IMR-90 (cell line): ENCODE results near the gene TMEM253. TPM values are rescaled to one million over a fixed set of nuclear protein-coding genes. Genes with fewer than 3 reads are reported as not detected.

ENCODE experiments used
- ATAC-seq: fragments of 200-7000 bp; cut with Tn5 transposase; 2 replicates; pipeline ENCODE4 v1.9.1; 2020; ENCODE audit warnings: low read depth, mild to moderate bottlenecking, moderate library complexity
- BruUV-seq: library from RNA; stranded (reverse); fragments of 400-500 nt; replicated peaks from 2 replicates; lab custom pipeline; 2021; lab: Mats Ljungman, UMichigan
- CTCF ChIA-PET: fragments of 300-600 bp; formaldehyde crosslinking; extraction: SDS; loops from one replicate; lab custom pipeline; 2021; ENCODE audit warnings: antibody characterized with exemption; lab: Yijun Ruan, JAX
- POLR2A ChIA-PET: fragments of 300-600 bp; sonication (Branson Sonifier 250); formaldehyde crosslinking; loops from one replicate; lab custom pipeline; 2022; ENCODE audit warnings: antibody characterized with exemption; ENCODE audit not compliant: unreplicated experiment; lab: Charles Lee
- DNase-seq: peaks from one replicate; pipeline ENCODE4 v3.0.0; 2013
- H2AFZ ChIP-seq: replicated peaks from 2 replicates; pipeline ENCODE3; 2013; ENCODE audit warnings: low read length, mild to moderate bottlenecking; ENCODE audit not compliant: poor library complexity
- H2AK5ac ChIP-seq: 2 replicates; pipeline ENCODE4 v1.6.1; 2013; ENCODE audit warnings: low read depth, low read length, inconsistent platforms
- H2AK9ac ChIP-seq: replicated peaks from 2 replicates; pipeline ENCODE3; 2013; ENCODE audit warnings: mild to moderate bottlenecking, low read depth, low read length, moderate library complexity; ENCODE audit not compliant: poor library complexity
- H2BK120ac ChIP-seq: 2 replicates; pipeline ENCODE4 v1.6.1; 2013; ENCODE audit warnings: low read depth, low read length, inconsistent platforms
- H2BK15ac ChIP-seq: 3 replicates; pipeline ENCODE4 v1.6.1; 2013; ENCODE audit warnings: low read depth, low read length, inconsistent platforms
- H2BK20ac ChIP-seq: 2 replicates; pipeline ENCODE4 v1.6.1; 2013; ENCODE audit warnings: low read depth, mild to moderate bottlenecking, inconsistent platforms, low read length, moderate library complexity
- H2BK5ac ChIP-seq: 2 replicates; pipeline ENCODE4 v1.6.1; 2013; ENCODE audit warnings: mild to moderate bottlenecking, low read depth, low read length, inconsistent platforms; ENCODE audit not compliant: poor library complexity, severe bottlenecking
- H3K14ac ChIP-seq: replicated peaks from 2 replicates; pipeline ENCODE4 v1.6.1; 2013; ENCODE audit warnings: low read depth, low read length, inconsistent platforms
- H3K18ac ChIP-seq: 2 replicates; pipeline ENCODE4 v1.6.1; 2013; ENCODE audit warnings: low read depth, low read length, control low read depth
- H3K23ac ChIP-seq: 2 replicates; pipeline ENCODE4 v1.6.1; 2013; ENCODE audit warnings: low read depth, low read length, inconsistent platforms
- H3K27ac ChIP-seq: 2 replicates; pipeline ENCODE4 v1.5.1; 2013; ENCODE audit warnings: mild to moderate bottlenecking, control low read depth, low read length; ENCODE audit not compliant: insufficient read depth
- H3K27me3 ChIP-seq: 2 replicates; pipeline ENCODE4 v1.6.1; 2013; ENCODE audit warnings: low read length; ENCODE audit not compliant: control insufficient read depth, insufficient read depth
- H3K36me3 ChIP-seq: 2 replicates; pipeline ENCODE4 v1.6.1; 2013; ENCODE audit warnings: low read length, mixed read lengths; ENCODE audit not compliant: control insufficient read depth, insufficient read depth
- H3K4ac ChIP-seq: 2 replicates; pipeline ENCODE4 v1.6.1; 2013; ENCODE audit warnings: low read depth, low read length, inconsistent platforms
- H3K4me1 ChIP-seq: 2 replicates; pipeline ENCODE4 v1.6.1; 2013; ENCODE audit warnings: low read length, mixed read lengths; ENCODE audit not compliant: control insufficient read depth, insufficient read depth
- H3K4me2 ChIP-seq: 2 replicates; pipeline ENCODE4 v1.6.1; 2013; ENCODE audit warnings: low read depth, mild to moderate bottlenecking, control low read depth, low read length, moderate library complexity
- H3K4me3 ChIP-seq: 2 replicates; pipeline ENCODE4 v1.5.1; 2013; ENCODE audit warnings: low read depth, mild to moderate bottlenecking, control low read depth, low read length, moderate library complexity; ENCODE audit not compliant: insufficient read depth
- H3K56ac ChIP-seq: 2 replicates; pipeline ENCODE4 v1.6.1; 2013; ENCODE audit warnings: low read length, inconsistent platforms; ENCODE audit not compliant: insufficient read depth; ENCODE audit errors: extremely low read depth
- H3K79me1 ChIP-seq, 2 experiments: 2 replicates each; pipeline ENCODE4 v1.6.1; 2013; ENCODE audit warnings: low read length in 2 of 2, inconsistent platforms in 1 of 2, low read depth in 1 of 2
- H3K9ac ChIP-seq: 2 replicates; pipeline ENCODE4 v1.6.1; 2013; ENCODE audit warnings: low read depth, low read length, control low read depth
- H3K9me1 ChIP-seq: 2 replicates; pipeline ENCODE4 v1.6.1; 2013; ENCODE audit warnings: low read length, inconsistent platforms; ENCODE audit not compliant: insufficient read depth
- H3K9me3 ChIP-seq: 2 replicates; pipeline ENCODE4 v1.6.1; 2013; ENCODE audit warnings: low read length; ENCODE audit not compliant: control insufficient read depth, insufficient read depth
- H4K20me1 ChIP-seq: 2 replicates; pipeline ENCODE4 v1.6.1; 2013; ENCODE audit warnings: low read length, inconsistent platforms; ENCODE audit not compliant: insufficient read depth
- H4K5ac ChIP-seq: 2 replicates; pipeline ENCODE4 v1.6.1; 2013; ENCODE audit warnings: mild to moderate bottlenecking, low read depth, low read length, control low read depth
- H4K8ac ChIP-seq, 2 experiments: 2 replicates each; pipeline ENCODE4 v1.6.1; 2013; ENCODE audit warnings: low read depth in 2 of 2, low read length in 2 of 2, control low read depth in 1 of 2, inconsistent platforms in 1 of 2
- H4K91ac ChIP-seq: 2 replicates; pipeline ENCODE4 v1.6.1; 2013; ENCODE audit warnings: low read depth, low read length, inconsistent platforms; ENCODE audit not compliant: insufficient read depth
- BHLHE40 ChIP-seq: fragments of 150-350 bp; IDR thresholded peaks from 2 replicates; pipeline ENCODE4 v1.6.1; 2016; ENCODE audit warnings: mild to moderate bottlenecking, low read depth, low read length
- CHD1 ChIP-seq: IDR thresholded peaks from 2 replicates; pipeline ENCODE4 v1.6.1; 2012; ENCODE audit warnings: low read depth, low read length, improper control_type of control experiment
- CTCF ChIP-seq: conservative IDR thresholded peaks from 2 replicates; pipeline ENCODE4 v1.5.1; 2012; ENCODE audit warnings: mild to moderate bottlenecking, low read depth, low read length, improper control_type of control experiment
- ELK1 ChIP-seq: fragments of 150-350 bp; IDR thresholded peaks from 2 replicates; pipeline ENCODE4 v1.6.1; 2016; ENCODE audit warnings: low read depth, mild to moderate bottlenecking, low read length, moderate library complexity, borderline replicate concordance
- FOS ChIP-seq: fragments of 150-350 bp; IDR thresholded peaks from 2 replicates; pipeline ENCODE4 v1.6.1; 2016; ENCODE audit warnings: low read depth, low read length
- MAFK ChIP-seq: IDR thresholded peaks from 2 replicates; pipeline ENCODE4 v1.6.1; 2012; ENCODE audit warnings: low read depth, low read length, improper control_type of control experiment
- MXI1 ChIP-seq: IDR thresholded peaks from 2 replicates; pipeline ENCODE4 v1.6.1; 2012; ENCODE audit warnings: low read depth, mild to moderate bottlenecking, low read length, moderate library complexity, borderline replicate concordance
- NFE2L2 ChIP-seq: fragments of 150-350 bp; IDR thresholded peaks from 2 replicates; pipeline ENCODE4 v1.6.1; 2016; ENCODE audit warnings: low read depth, mild to moderate bottlenecking, low read length
- POLR2A ChIP-seq: IDR thresholded peaks from 2 replicates; pipeline ENCODE4 v1.6.1; 2012; ENCODE audit warnings: mild to moderate bottlenecking, low read depth, low read length
- RAD21 ChIP-seq: IDR thresholded peaks from 2 replicates; pipeline ENCODE4 v1.6.1; 2012; ENCODE audit warnings: low read length, improper control_type of control experiment
- SMC3 ChIP-seq: fragments of 150-350 bp; IDR thresholded peaks from 2 replicates; pipeline ENCODE4 v1.6.1; 2016; ENCODE audit warnings: low read depth, mild to moderate bottlenecking, antibody characterized with exemption, low read length, moderate library complexity
- USF2 ChIP-seq: fragments of 150-350 bp; IDR thresholded peaks from 2 replicates; pipeline ENCODE4 v1.6.1; 2017; ENCODE audit warnings: mild to moderate bottlenecking, antibody characterized with exemption, low read length, low read depth
- WGBS, 2 experiments: methylation state at CpG; one replicate each; pipeline versions ENCODE4 v1.1.5 to v1.1.7; 2013; ENCODE audit warnings: missing lambda C conversion rate in 2 of 2; ENCODE audit not compliant: insufficient read length in 1 of 2; ENCODE audit errors: extremely low coverage in 2 of 2; 5-methylcytosine and 5-hydroxymethylcytosine counted together
- dilution Hi-C: fragments of 300-500 bp; cut with HindIII; formaldehyde crosslinking; loops from one replicate; pipeline ENCODE4 v1.14.3; 2018; ENCODE audit warnings: low sequenced_read_pairs; ENCODE audit not compliant: unreplicated experiment
- in situ Hi-C: fragments of 300-500 bp; cut with MboI; formaldehyde crosslinking; loops from 3 replicates; pipeline ENCODE4 v1.14.3; 2019; ENCODE audit warnings: low sequenced_read_pairs, inconsistent platforms, mixed read lengths
- intact Hi-C: fragments of 100-400 bp; cut with micrococcal nuclease; formaldehyde crosslinking; loops from 2 replicates; pipeline ENCODE4 v1.10.0; 2022
- polyA plus RNA-seq, 3 experiments: library from polyadenylated mRNA; depleted of rRNA; stranded (reverse); fragments of >200 nt; gene quantifications; 2 replicates each; pipeline ENCODE4 v1.2.3, GENCODE V29; 2012; ENCODE audit warnings: low replicate concordance in 1 of 3
- total RNA-seq: library from RNA; depleted of rRNA; stranded (reverse); fragments of >200 nt; gene quantifications from 2 replicates; pipeline ENCODE4 v1.2.3, GENCODE V29; 2012

The TMEM253 gene
- total and polyA plus RNA-seq, 2 of the 4 experiments (the other 2 are of a cell fraction), result 0.07 TPM; not detected in 1

- peak overlapping the region; percentile 30; the same call in 1 of the 2 replicates for H2AK5ac ChIP-seq
- peaks cover 66% of the 10 kb centered on the region for H3K36me3 ChIP-seq
- ATAC-seq, result peak; percentile 50
- TF ChIP-seq ELK1 (no peak), BHLHE40 (peak; percentile 41; the same call in 1 of the 2 replicates), USF2 (peak; percentile 20; the same call in 1 of the 2 replicates), CTCF (no peak), NFE2L2 (no peak), MAFK (no peak), RAD21 (no peak), FOS (peak; percentile 58; the same call in 1 of the 2 replicates), POLR2A (no peak), MXI1 (no peak), SMC3 (no peak), CHD1 (no peak)
These were observed 15.6 kb upstream of the TMEM253 start for GRCh38 chr14:21084998-21085853.

More at GRCh38 chr14:21084998-21085853, 15.6 kb upstream of the TMEM253 start:
- intact Hi-C loops (loop anchor here (1.0 kb wide), 1 partner anchor 14 kb away; no protein-coding TSS in a partner anchor), in situ Hi-C loops (loop anchor here (25.0 kb wide), 2 partner anchors 623 to 748 kb away; partner anchors contain the start of genes APEX1, CCNB1IP1, OSGEP and PARP2), dilution Hi-C loops (no loop called here)
- ChIA-PET POLR2A (no interaction called here), CTCF (no interaction called here)
- peak overlapping the region; percentile 21 for H2AK9ac ChIP-seq
- H3K4me3 ChIP-seq, result no peak overlapping the region
- H2BK5ac ChIP-seq, result peak overlapping the region; percentile 55
- WGBS, 2 experiments, result 79% methylated on average over 8 of the region's 17 CpGs; no CpG with 5 or more reads in 1 of the 2 experiments
- peak overlapping the region; percentile 7; the same call in 1 of the 2 replicates for H3K14ac ChIP-seq
- H3K18ac ChIP-seq, result peak overlapping the region; percentile 43; the same call in 1 of the 2 replicates
- peak overlapping the region; percentile 24; the same call in 1 of the 2 replicates for H3K4me2 ChIP-seq
- no peak overlapping the region for H3K9ac ChIP-seq
- H2BK20ac ChIP-seq, result peak overlapping the region; percentile 43; the same call in 1 of the 2 replicates
- peaks cover 7% of the 10 kb centered on the region for H3K9me1 ChIP-seq
- 0 out of 4 replicates have a peak overlapping the region, but pooled peaks of 1 of the 2 experiments have one; percentile 52 for H4K8ac ChIP-seq
- H3K56ac ChIP-seq, result no peak overlapping the region
- H4K91ac ChIP-seq, result no peak overlapping the region
- peaks cover 26% of the 10 kb centered on the region for H3K4me1 ChIP-seq
- H3K4ac ChIP-seq, result peak overlapping the region; percentile 49; the same call in 1 of the 2 replicates
- DNase-seq, result peak; percentile 91
- H2AFZ ChIP-seq, result no peak overlapping the region
- H4K5ac ChIP-seq, result no peak overlapping the region; the same call in 1 of the 2 replicates
- peaks cover 3 to 17% of the 10 kb centered on the region in 2 experiments; a peak in 2 of 4 replicates for H3K79me1 ChIP-seq
- H3K23ac ChIP-seq, result no peak overlapping the region
- 0 out of 3 replicates have a peak overlapping the region, but pooled peaks have one; percentile 2 for H2BK15ac ChIP-seq
- peak overlapping the region; percentile 42; the same call in 1 of the 2 replicates for H2BK120ac ChIP-seq
- H3K27me3 ChIP-seq, result no peaks in the 10 kb centered on the region
- peak overlapping the region; percentile 8; the same call in 1 of the 2 replicates for H3K27ac ChIP-seq
- H3K9me3 ChIP-seq, result no peaks in the 10 kb centered on the region
- no TSS peak for BruUV-seq
- peaks cover 6% of the 10 kb centered on the region for H4K20me1 ChIP-seq
